ENCODE measurements around the gene FBL. TPM values are rescaled to one million over a fixed set of nuclear protein-coding genes. Genes with fewer than 3 reads are reported as not detected.
"Not testable (repeated sequence)": the region's sequence is repeated elsewhere in the genome, so short reads cannot be mapped to it uniquely, and the experiment has no call there.

The FBL gene
- total and polyA plus RNA-seq, 2 experiments from 2014 or later = 124 to 140 TPM

DNA sequence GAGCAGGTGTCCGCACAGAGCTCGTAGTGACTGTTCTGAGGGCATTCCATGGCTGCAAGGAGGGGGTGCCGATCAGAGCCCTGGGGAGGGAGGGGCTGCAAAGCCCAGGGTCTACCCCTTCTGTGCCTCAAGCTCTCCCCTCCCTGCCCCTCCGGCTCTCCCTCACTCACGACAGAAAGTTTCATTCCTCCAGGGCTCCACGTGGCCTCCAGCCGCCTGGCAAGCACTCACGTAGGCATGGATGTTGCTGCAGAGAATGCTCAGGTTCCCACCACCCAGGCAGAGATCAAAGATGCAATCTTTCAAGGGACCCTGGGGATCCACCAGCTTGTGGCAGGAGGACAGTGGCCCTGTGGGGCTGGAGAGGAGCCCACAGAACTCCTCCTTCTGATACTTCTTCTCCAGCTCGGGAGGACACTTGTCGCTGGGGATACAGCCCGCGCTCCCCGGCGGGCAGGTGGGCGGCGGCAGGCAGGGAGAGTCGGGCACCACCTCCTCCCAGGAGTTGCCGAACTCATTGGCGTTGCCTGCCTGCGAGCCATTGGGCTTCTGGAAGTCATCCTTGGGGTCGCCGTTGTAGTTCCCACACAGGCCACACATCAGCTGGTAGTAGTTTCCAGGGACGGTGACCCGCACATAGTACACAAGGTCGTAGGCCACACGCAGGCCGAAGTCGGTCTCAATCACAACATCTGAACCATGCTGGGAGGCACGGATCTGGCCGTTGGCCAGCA, 39.8 kb upstream of the FBL start:
- H3K27ac ChIP-seq; H3K4me3 ChIP-seq; H3K9me3 ChIP-seq (ENCODE audit: low read depth); H3K27me3 ChIP-seq; DNase-seq (ENCODE audit: low read depth in 1 of 2, low spot score in 1 of 2); H3K4me1 ChIP-seq (ENCODE audit: low read depth); H3K36me3 ChIP-seq: not testable (repeated sequence)

DNA sequence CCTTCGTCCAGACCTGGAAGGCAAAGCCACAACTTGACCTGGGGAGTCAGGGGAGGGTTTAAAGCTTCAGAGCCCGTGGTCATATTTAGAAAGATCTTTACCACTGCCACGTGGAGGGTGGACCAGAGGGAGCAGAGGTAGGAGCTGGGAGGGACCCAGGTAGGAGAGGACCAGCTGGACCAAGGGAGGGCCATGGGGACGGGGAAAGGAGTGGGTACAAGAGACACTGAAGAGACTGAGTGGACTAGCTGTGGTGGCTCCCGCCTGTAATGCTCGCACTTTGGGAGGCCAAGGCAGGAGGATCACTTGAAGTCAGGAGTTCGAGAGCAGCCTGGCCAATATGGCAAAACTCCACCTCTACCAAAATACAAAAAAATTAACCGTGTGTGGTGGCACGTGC, 38.5 kb upstream of the FBL start:
- not testable (repeated sequence) for DNase-seq (ENCODE audit: low read depth in 1 of 2, low spot score in 1 of 2); H3K27ac ChIP-seq; H3K36me3 ChIP-seq; H3K27me3 ChIP-seq; H3K4me1 ChIP-seq (ENCODE audit: low read depth); H3K4me3 ChIP-seq; H3K9me3 ChIP-seq (ENCODE audit: low read depth)

DNA sequence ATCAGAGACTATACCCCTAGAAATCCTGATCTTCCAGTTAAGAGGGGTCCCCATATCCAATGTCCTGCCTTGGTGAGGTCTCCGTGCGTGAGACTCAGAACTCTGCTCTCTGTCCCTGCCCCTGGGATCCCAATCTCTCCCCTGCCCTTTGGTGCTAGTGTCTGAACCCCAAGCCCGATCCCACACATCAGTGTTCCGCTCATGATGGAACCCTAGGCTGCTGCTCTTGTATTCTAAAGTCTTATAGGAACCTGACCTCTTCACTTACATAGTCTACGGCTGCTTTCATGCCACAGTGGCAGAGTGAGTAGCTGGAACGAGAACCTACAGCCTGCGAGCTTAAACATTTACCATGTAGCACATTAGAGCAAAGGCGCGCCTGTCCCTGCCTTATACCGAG, 36.5 kb upstream of the FBL start:
- not testable (repeated sequence) for H3K4me3 ChIP-seq; H3K9me3 ChIP-seq (ENCODE audit: low read depth); H3K27ac ChIP-seq; H3K36me3 ChIP-seq; H3K27me3 ChIP-seq; DNase-seq (ENCODE audit: low read depth in 1 of 2, low spot score in 1 of 2); H3K4me1 ChIP-seq (ENCODE audit: low read depth)

DNA sequence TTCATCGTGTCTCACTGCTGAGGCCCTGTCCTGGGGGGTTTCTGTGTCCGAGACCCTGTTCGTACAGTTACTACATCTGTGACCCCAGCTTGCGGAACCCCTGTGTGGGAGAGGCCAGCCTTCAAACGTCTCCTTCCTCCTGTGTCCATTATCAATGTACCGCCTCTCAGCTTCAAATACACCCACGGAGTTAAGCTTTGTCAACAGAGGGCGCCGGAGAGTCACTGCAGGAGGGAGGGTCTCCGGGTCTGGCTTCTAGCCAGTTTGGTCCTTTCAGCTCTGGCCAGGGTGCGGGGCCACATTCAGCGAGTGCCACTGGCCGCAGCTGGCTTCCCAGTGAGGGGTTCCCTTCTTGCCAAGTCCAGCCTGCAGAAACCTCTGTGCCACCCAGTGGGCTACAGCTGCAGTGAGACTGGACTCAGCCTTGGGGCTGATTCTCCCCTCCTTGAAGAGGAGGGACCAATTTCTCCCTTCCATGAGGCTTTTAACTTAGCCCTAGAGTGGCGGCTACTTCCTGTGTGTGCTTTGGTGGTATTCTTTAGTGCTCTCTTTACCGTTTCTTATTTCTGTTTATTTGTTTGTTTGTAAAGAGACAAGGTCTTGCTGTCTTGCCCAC, 35.4 kb upstream of the FBL start:
- H3K27ac ChIP-seq; H3K9me3 ChIP-seq (ENCODE audit: low read depth); H3K36me3 ChIP-seq; H3K4me1 ChIP-seq (ENCODE audit: low read depth); H3K4me3 ChIP-seq; H3K27me3 ChIP-seq: not testable (repeated sequence)
- peak; percentile 46 to 62 for DNase-seq (ENCODE audit: low read depth in 1 of 2, low spot score in 1 of 2)
- peak; percentile 46 for TF ChIP-seq CTCF (IDR thresholded peaks at IDR 0.05; ENCODE audit: low read depth, low read length)

- not testable (repeated sequence) for H3K27me3 ChIP-seq; H3K4me1 ChIP-seq (ENCODE audit: low read depth); H3K36me3 ChIP-seq; H3K27ac ChIP-seq; DNase-seq (ENCODE audit: low read depth in 1 of 2, low spot score in 1 of 2); H3K9me3 ChIP-seq (ENCODE audit: low read depth); H3K4me3 ChIP-seq
Measured at GRCh38 chr19:39880241-39880640, 34.1 kb upstream of the FBL start.

- not testable (repeated sequence) for H3K9me3 ChIP-seq (ENCODE audit: low read depth); H3K4me3 ChIP-seq; H3K36me3 ChIP-seq; H3K27ac ChIP-seq; H3K27me3 ChIP-seq; DNase-seq (ENCODE audit: low read depth in 1 of 2, low spot score in 1 of 2); H3K4me1 ChIP-seq (ENCODE audit: low read depth)
Measured at GRCh38 chr19:39879796-39880195, 33.6 kb upstream of the FBL start.

DNA sequence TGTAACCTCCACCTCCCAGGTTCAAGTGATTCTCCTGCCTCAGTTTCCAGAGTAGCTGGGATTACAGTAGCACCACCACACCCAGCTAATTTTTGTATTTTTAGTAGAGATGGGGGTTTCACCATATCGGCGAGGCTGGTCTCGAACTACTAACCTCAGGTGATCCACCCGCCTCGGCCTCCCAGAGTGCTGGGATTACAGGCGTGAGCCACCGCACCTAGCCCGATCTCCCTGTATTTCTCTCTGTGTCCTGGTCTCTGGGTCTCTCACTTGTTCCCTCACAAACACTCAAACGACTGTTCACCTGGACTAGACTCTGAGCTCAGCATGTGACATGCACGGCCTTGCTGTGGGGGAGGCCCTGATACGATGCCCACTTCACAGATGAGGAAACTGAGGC, 32.7 kb upstream of the FBL start:
- not testable (repeated sequence) for H3K9me3 ChIP-seq (ENCODE audit: low read depth); H3K27ac ChIP-seq; DNase-seq (ENCODE audit: low read depth in 1 of 2, low spot score in 1 of 2); H3K4me1 ChIP-seq (ENCODE audit: low read depth); H3K36me3 ChIP-seq; H3K4me3 ChIP-seq; H3K27me3 ChIP-seq

DNA sequence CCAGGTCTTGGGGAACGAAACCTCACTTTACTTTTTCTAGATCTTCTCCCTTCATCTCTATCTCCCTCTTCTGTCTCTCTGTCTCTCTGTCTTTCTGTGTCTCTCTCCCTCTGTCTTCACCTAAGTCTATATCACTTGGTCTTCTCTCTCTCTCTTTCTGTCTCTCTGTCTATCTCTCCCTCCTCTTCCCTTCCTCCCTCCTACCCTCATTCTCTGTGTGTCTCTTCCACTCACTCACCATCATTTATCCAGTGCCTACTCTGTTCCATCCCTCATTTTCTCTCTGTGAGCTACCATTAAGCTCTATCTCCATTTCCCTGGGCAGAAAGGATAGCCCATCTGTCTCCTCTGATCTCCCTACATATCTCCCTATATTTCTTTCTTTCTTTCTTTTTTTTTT, 32.2 kb upstream of the FBL start:
- Histone ChIP-seq H3K27ac (no peak overlapping the region), H3K4me3 (no peak overlapping the region)

GRCh38 chr19:39877982-39878381, 31.8 kb upstream of the FBL start:
- not testable (repeated sequence) for H3K4me1 ChIP-seq (ENCODE audit: low read depth); DNase-seq (ENCODE audit: low read depth in 1 of 2, low spot score in 1 of 2); H3K36me3 ChIP-seq

More for the DNA sequence above, 32.2 kb upstream of the FBL start:
- no peak for TF ChIP-seq CTCF (IDR thresholded peaks at IDR 0.05; ENCODE audit: low read depth, low read length)
- H3K27me3 ChIP-seq = no peaks in the 10 kb centered on the region
- H3K9me3 ChIP-seq (ENCODE audit: low read depth) = no peaks in the 10 kb centered on the region
- H3K36me3 ChIP-seq = no peaks in the 10 kb centered on the region
- no peaks in the 10 kb centered on the region for H3K4me1 ChIP-seq (ENCODE audit: low read depth)
- DNase-seq (ENCODE audit: low read depth in 1 of 2, low spot score in 1 of 2) = no peak

DNA sequence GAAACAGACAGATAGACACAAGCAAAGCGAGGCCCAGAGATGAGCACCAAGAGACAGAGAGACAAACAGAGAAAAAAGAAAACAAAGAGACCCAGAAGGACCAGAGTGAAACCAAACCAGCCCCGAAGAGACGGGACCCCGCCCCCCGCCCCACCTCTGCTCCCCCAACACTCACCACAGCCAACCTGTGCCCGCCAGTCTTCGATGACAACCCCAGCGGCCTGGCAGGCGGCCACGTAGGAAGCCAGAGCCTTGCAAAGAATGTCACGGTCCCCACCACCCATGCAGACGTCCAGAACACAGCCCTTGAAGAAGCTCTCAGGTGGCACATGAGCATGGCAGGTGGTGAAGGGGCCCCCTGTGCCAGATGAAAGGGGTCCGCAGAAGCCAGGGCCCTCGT, 31.3 kb upstream of the FBL start:
- DNase-seq (ENCODE audit: low read depth in 1 of 2, low spot score in 1 of 2); H3K9me3 ChIP-seq (ENCODE audit: low read depth); H3K27ac ChIP-seq; H3K27me3 ChIP-seq; H3K36me3 ChIP-seq; H3K4me1 ChIP-seq (ENCODE audit: low read depth); H3K4me3 ChIP-seq: not testable (repeated sequence)

More at GRCh38 chr19:39877982-39878381, 31.8 kb upstream of the FBL start:
- not testable (repeated sequence) for H3K27me3 ChIP-seq; H3K27ac ChIP-seq; H3K9me3 ChIP-seq (ENCODE audit: low read depth); H3K4me3 ChIP-seq

- H3K27ac ChIP-seq; H3K9me3 ChIP-seq (ENCODE audit: low read depth); H3K4me3 ChIP-seq; H3K36me3 ChIP-seq; H3K4me1 ChIP-seq (ENCODE audit: low read depth); DNase-seq (ENCODE audit: low read depth in 1 of 2, low spot score in 1 of 2); H3K27me3 ChIP-seq: not testable (repeated sequence)
Measured at GRCh38 chr19:39876486-39876885, 30.3 kb upstream of the FBL start.

DNA sequence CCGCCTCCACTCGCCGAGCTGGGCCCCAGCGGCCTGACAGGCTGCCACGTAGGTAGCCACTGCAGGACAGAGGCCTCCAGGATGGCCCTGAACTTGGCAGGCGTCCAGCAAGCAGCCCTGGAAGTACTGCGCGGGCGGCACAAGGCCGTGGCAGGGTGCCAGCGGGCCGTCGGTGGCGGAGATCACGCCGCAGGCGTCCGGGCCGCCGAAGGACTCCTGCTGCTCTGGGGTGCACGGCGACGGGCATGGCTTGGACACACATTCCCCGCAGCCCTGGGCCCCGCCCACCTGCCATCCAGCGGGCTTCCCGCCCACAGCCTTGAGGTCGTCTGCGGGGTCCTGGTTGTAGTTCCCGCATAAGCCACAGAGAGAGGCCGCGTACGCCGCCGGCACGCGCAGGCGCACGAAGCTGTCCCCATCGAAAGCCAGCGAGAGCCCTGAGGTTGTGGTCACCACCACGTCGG, 29.3 kb upstream of the FBL start:
- not testable (repeated sequence) for H3K9me3 ChIP-seq (ENCODE audit: low read depth); H3K36me3 ChIP-seq; H3K27ac ChIP-seq; H3K4me1 ChIP-seq (ENCODE audit: low read depth); H3K27me3 ChIP-seq; H3K4me3 ChIP-seq
- peak in 1 of 2 donors; percentile 3 for DNase-seq (ENCODE audit: low read depth in 1 of 2, low spot score in 1 of 2)

All from cardiac muscle cell (in vitro differentiated cells and primary cell).